Nephron (organoid): ENCODE data around the gene NUFIP2.

Experiments
- H3K27ac Mint-ChIP-seq, 3 experiments: 2 replicates each; pipeline ENCODE4 v1.8.0; 2020; ENCODE audit warnings: mixed read lengths in 3 of 3, mild to moderate bottlenecking in 2 of 3, moderate library complexity in 1 of 3
- H3K27me3 Mint-ChIP-seq: 2 replicates; pipeline ENCODE4 v1.8.0; 2021; ENCODE audit warnings: low read depth, mild to moderate bottlenecking, moderate library complexity, mixed read lengths
- H3K36me3 Mint-ChIP-seq: 2 replicates; pipeline ENCODE4 v1.8.0; 2020; ENCODE audit warnings: low read depth, mixed read lengths
- H3K4me1 Mint-ChIP-seq: 2 replicates; pipeline ENCODE4 v1.8.0; 2020; ENCODE audit warnings: mixed read lengths
- H3K4me3 Mint-ChIP-seq, 3 experiments: 2 replicates each; pipeline ENCODE4 v1.8.0; 2020; ENCODE audit warnings: mild to moderate bottlenecking in 3 of 3, mixed read lengths in 3 of 3, moderate library complexity in 2 of 3
- H3K9me3 Mint-ChIP-seq: 2 replicates; pipeline ENCODE4 v1.8.0; 2020; ENCODE audit warnings: mixed read lengths
- CTCF ChIP-seq, 3 experiments: fragments of 200-600 bp; sonication (generic); IDR thresholded peaks; one replicate each; pipeline ENCODE4 v1.5.0; 2021; ENCODE audit warnings: antibody characterized with exemption in 3 of 3; ENCODE audit not compliant: unreplicated experiment in 3 of 3

Gene NUFIP2

GRCh38 chr17:29209073-29209472 lies 84.9 kb downstream of the NUFIP2 start:
- H3K36me3 Mint-ChIP-seq = no peaks in the 10 kb centered on the region
- no peak overlapping the region for H3K4me3 Mint-ChIP-seq
- no peaks in the 10 kb centered on the region for H3K4me1 Mint-ChIP-seq
- no peak for TF ChIP-seq CTCF (IDR thresholded peaks at IDR 0.05; ENCODE audit: unreplicated experiment in 3 of 3)
- H3K9me3 Mint-ChIP-seq = no peaks in the 10 kb centered on the region
- no peaks in the 10 kb centered on the region for H3K27me3 Mint-ChIP-seq
- H3K27ac Mint-ChIP-seq = no peak overlapping the region

- no peak overlapping the region for H3K4me3 Mint-ChIP-seq
- H3K27me3 Mint-ChIP-seq = no peaks in the 10 kb centered on the region
- no peak overlapping the region for H3K27ac Mint-ChIP-seq
- H3K9me3 Mint-ChIP-seq = no peaks in the 10 kb centered on the region
- no peaks in the 10 kb centered on the region for H3K4me1 Mint-ChIP-seq
- no peaks in the 10 kb centered on the region for H3K36me3 Mint-ChIP-seq
- TF ChIP-seq CTCF (IDR thresholded peaks at IDR 0.05; ENCODE audit: unreplicated experiment in 3 of 3) = no peak
Observed at GRCh38 chr17:29207975-29208374, 86.0 kb downstream of the NUFIP2 start.
